OCI-LY7 (cell line): ENCODE data around the gene IRF1. TPM values are rescaled to one million over a fixed set of nuclear protein-coding genes. Genes with fewer than 3 reads are reported as not detected.

ENCODE experiments used
- BruUV-seq: library from RNA; stranded (reverse); fragments of 400-500 nt; replicated peaks from 2 replicates; lab custom pipeline; 2021; lab: Mats Ljungman, UMichigan
- CTCF ChIA-PET: fragments of 300-600 bp; sonication (Branson Sonifier 250); formaldehyde crosslinking; loops from one replicate; lab custom pipeline; 2022; ENCODE audit warnings: antibody characterized with exemption; ENCODE audit not compliant: unreplicated experiment; lab: Charles Lee
- POLR2A ChIA-PET: fragments of 300-600 bp; sonication (Branson Sonifier 250); formaldehyde crosslinking; loops from one replicate; lab custom pipeline; 2022; ENCODE audit warnings: antibody characterized with exemption; lab: Charles Lee
- DNase-seq: peaks from one replicate; pipeline ENCODE4 v3.0.0-alpha.2; 2015; ENCODE audit warnings: low spot score
- H2AFZ ChIP-seq: fragments of 200-600 bp; sonication (generic), shearing (Covaris generic); 2 replicates; pipeline ENCODE4 v1.6.1; 2014; ENCODE audit warnings: mild to moderate bottlenecking, antibody characterized with exemption, low read length, moderate library complexity
- H3K27ac ChIP-seq: fragments of 200-600 bp; sonication (generic); 2 replicates; pipeline ENCODE4 v1.5.1; 2014; ENCODE audit warnings: mixed run types, low read depth, mild to moderate bottlenecking, moderate library complexity, low read length, inconsistent platforms; ENCODE audit not compliant: poor library complexity, severe bottlenecking
- H3K36me3 ChIP-seq: fragments of 200-600 bp; sonication (generic); 2 replicates; pipeline ENCODE4 v1.6.1; 2014; ENCODE audit warnings: mild to moderate bottlenecking, antibody characterized with exemption, low read length, moderate library complexity, mixed read lengths; ENCODE audit not compliant: insufficient read depth
- H3K4me1 ChIP-seq: fragments of 200-600 bp; sonication (generic); 2 replicates; pipeline ENCODE4 v1.5.1; 2014; ENCODE audit warnings: mild to moderate bottlenecking, low read length; ENCODE audit not compliant: insufficient read depth, poor library complexity, severe bottlenecking
- H3K4me2 ChIP-seq: fragments of 200-600 bp; sonication (generic); 2 replicates; pipeline ENCODE4 v1.6.1; 2014; ENCODE audit warnings: mild to moderate bottlenecking, low read length
- H3K4me3 ChIP-seq: fragments of 200-600 bp; sonication (generic); 2 replicates; pipeline ENCODE4 v1.5.1; 2014; ENCODE audit warnings: mild to moderate bottlenecking, low read depth, low read length; ENCODE audit not compliant: poor library complexity, severe bottlenecking
- H3K79me2 ChIP-seq: fragments of 200-600 bp; sonication (generic); 2 replicates; pipeline ENCODE4 v1.6.1; 2016; ENCODE audit warnings: low read depth, mild to moderate bottlenecking, low read length, moderate library complexity, mixed read lengths; ENCODE audit not compliant: insufficient read depth
- H3K9me2 ChIP-seq: fragments of 200-600 bp; sonication (generic); 2 replicates; pipeline ENCODE4 v1.6.1; 2016; ENCODE audit warnings: mild to moderate bottlenecking, low read length, mixed read lengths; ENCODE audit not compliant: insufficient read depth
- H3K9me3 ChIP-seq: fragments of 200-600 bp; sonication (generic); 2 replicates; pipeline ENCODE4 v1.6.1; 2014; ENCODE audit warnings: mild to moderate bottlenecking, mixed run types, low read length, mixed read lengths
- H4K20me1 ChIP-seq: fragments of 200-600 bp; sonication (generic); 2 replicates; pipeline ENCODE4 v1.6.1; 2014; ENCODE audit warnings: mild to moderate bottlenecking, antibody characterized with exemption, low read length, moderate library complexity, mixed read lengths; ENCODE audit not compliant: insufficient read depth
- CTCF ChIP-seq: fragments of 200-600 bp; sonication (generic); conservative IDR thresholded peaks from 2 replicates; pipeline ENCODE4 v1.5.1; 2014; ENCODE audit warnings: mild to moderate bottlenecking, antibody characterized with exemption, low read length, moderate library complexity, mixed read lengths
- EZH2phosphoT487 ChIP-seq: fragments of 200-600 bp; sonication (generic); IDR thresholded peaks from 2 replicates; pipeline ENCODE4 v1.6.1; 2018; ENCODE audit warnings: low read depth, borderline replicate concordance, mild to moderate bottlenecking, mixed run types, antibody characterized with exemption, low read length, moderate library complexity, mixed read lengths
- intact Hi-C: fragments of 100-400 bp; cut with micrococcal nuclease; formaldehyde crosslinking; loops from one replicate; pipeline ENCODE4 v1.10.0; 2022; ENCODE audit not compliant: unreplicated experiment
- total RNA-seq, 2 experiments: library from RNA; depleted of rRNA in 1 of 2; stranded (reverse); fragments of >200 nt in 1 of 2; shearing (Covaris generic) in 1 of 2; gene quantifications; 2 replicates each; pipeline ENCODE4 v1.2.3, GENCODE V29; 2014 to 2022

The IRF1 gene
- total RNA-seq, 2 experiments from 2014 or later = 24.8 to 39.4 TPM

GRCh38 chr5:132461569-132462070 lies 29.0 kb downstream of the IRF1 start:
- Histone ChIP-seq H3K4me2 (peak overlapping the region; percentile 16; the same call in 1 of the 2 replicates), H3K27ac (no peak overlapping the region), H4K20me1 (no peaks in the 10 kb centered on the region), H3K79me2 (no peaks in the 10 kb centered on the region), H3K9me3 (no peaks in the 10 kb centered on the region), H3K9me2 (no peaks in the 10 kb centered on the region), H3K4me1 (peaks cover 87% of the 10 kb centered on the region), H3K36me3 (no peaks in the 10 kb centered on the region), H2AFZ (no peak overlapping the region), H3K4me3 (no peak overlapping the region)
- no peak for DNase-seq
- TF ChIP-seq EZH2phosphoT487 = no peak
- TF ChIP-seq CTCF = no peak
- BruUV-seq = no TSS peak
- intact Hi-C loops = no loop called here
- CTCF ChIA-PET = no interaction called here
- POLR2A ChIA-PET = no interaction called here

GRCh38 chr5:132460846-132461568 lies 29.6 kb downstream of the IRF1 start:
- intact Hi-C loops = no loop called here
- CTCF ChIA-PET = no interaction called here
- H4K20me1 ChIP-seq = no peaks in the 10 kb centered on the region
- DNase-seq = no peak
- no peaks in the 10 kb centered on the region for H3K9me2 ChIP-seq
- POLR2A ChIA-PET = no interaction called here
- TF ChIP-seq EZH2phosphoT487 (no peak), CTCF (no peak)
- BruUV-seq = no TSS peak
- H3K9me3 ChIP-seq = no peaks in the 10 kb centered on the region
- H3K27ac ChIP-seq = no peak overlapping the region
- H3K4me3 ChIP-seq = no peak overlapping the region
- no peak overlapping the region for H2AFZ ChIP-seq
- no peaks in the 10 kb centered on the region for H3K36me3 ChIP-seq
- no peaks in the 10 kb centered on the region for H3K79me2 ChIP-seq
- H3K4me2 ChIP-seq = peak overlapping the region; percentile 16; the same call in 1 of the 2 replicates
- H3K4me1 ChIP-seq = peaks cover 87% of the 10 kb centered on the region
